Keratinocyte (primary cell): ENCODE data around the gene NCBP2. TPM values are rescaled to one million over a fixed set of nuclear protein-coding genes. Genes with fewer than 3 reads are reported as not detected.

Experiments
- DNase-seq: peaks from one replicate; pipeline ENCODE4 v3.0.0-alpha.2; 2011; ENCODE audit warnings: low read depth, missing footprints, low spot score
- FAIRE-seq: peaks from 2 replicates; lab custom pipeline; 2011; peaks lifted over from hg19 to GRCh38; lab: Jason Lieb, UNC
- H2AFZ ChIP-seq: 2 replicates; pipeline ENCODE4 v1.6.0; 2012; ENCODE audit warnings: low read length, control low read depth, inconsistent platforms; ENCODE audit not compliant: control insufficient read depth
- H3K27ac ChIP-seq: 2 replicates; pipeline ENCODE4 v1.5.1; 2011; ENCODE audit warnings: low read length; ENCODE audit not compliant: control insufficient read depth, insufficient read depth
- H3K27me3 ChIP-seq: 3 replicates; pipeline ENCODE4 v1.6.0; 2011; ENCODE audit warnings: low read length; ENCODE audit not compliant: control insufficient read depth, insufficient read depth; ENCODE audit errors: extremely low read depth
- H3K36me3 ChIP-seq, 2 experiments: 2 replicates in 1 of 2; 3 replicates in 1 of 2; pipeline ENCODE4 v1.5.1; 2011; ENCODE audit warnings: low read length in 2 of 2, mild to moderate bottlenecking in 1 of 2; ENCODE audit not compliant: control insufficient read depth in 2 of 2, insufficient read depth in 2 of 2; ENCODE audit errors: extremely low read depth in 1 of 2
- H3K4me1 ChIP-seq: 3 replicates; pipeline ENCODE4 v1.5.1; 2011; ENCODE audit warnings: low read length; ENCODE audit not compliant: control insufficient read depth, insufficient read depth; ENCODE audit errors: extremely low read depth
- H3K4me2 ChIP-seq: 3 replicates; pipeline ENCODE4 v1.6.0; 2011; ENCODE audit warnings: low read depth, low read length; ENCODE audit not compliant: control insufficient read depth, insufficient read depth; ENCODE audit errors: extremely low read depth
- H3K4me3 ChIP-seq, 3 experiments: fragments of 200-600 bp in 1 of 3; sonication (generic) in 1 of 3; 2 replicates in 2 of 3; 3 replicates in 1 of 3; pipeline ENCODE4 v1.5.1; 2011 to 2016; ENCODE audit warnings: low read length in 3 of 3, mild to moderate bottlenecking in 3 of 3, control low read depth in 2 of 3, inconsistent platforms in 1 of 3, low read depth in 1 of 3, mixed read lengths in 1 of 3, mixed run types in 1 of 3, moderate library complexity in 1 of 3; ENCODE audit not compliant: control insufficient read depth in 2 of 3, insufficient read depth in 2 of 3; ENCODE audit errors: extremely low read depth in 1 of 3
- H3K79me2 ChIP-seq: 2 replicates; pipeline ENCODE4 v1.6.0; 2012; ENCODE audit warnings: low read length; ENCODE audit not compliant: control insufficient read depth, insufficient read depth
- H3K9ac ChIP-seq: 3 replicates; pipeline ENCODE4 v1.6.0; 2011; ENCODE audit warnings: low read length; ENCODE audit not compliant: control insufficient read depth, insufficient read depth; ENCODE audit errors: extremely low read depth
- H3K9me1 ChIP-seq: 3 replicates; pipeline ENCODE4 v1.6.0; 2011; ENCODE audit warnings: low read length; ENCODE audit not compliant: control insufficient read depth, insufficient read depth; ENCODE audit errors: extremely low read depth
- H3K9me3 ChIP-seq: 2 replicates; pipeline ENCODE4 v1.5.1; 2012; ENCODE audit warnings: low read depth, low read length; ENCODE audit not compliant: control insufficient read depth
- H4K20me1 ChIP-seq: 3 replicates; pipeline ENCODE4 v1.6.0; 2011; ENCODE audit warnings: low read length; ENCODE audit not compliant: control insufficient read depth, insufficient read depth; ENCODE audit errors: extremely low read depth
- EZH2 ChIP-seq: IDR thresholded peaks from one replicate; pipeline ENCODE4 v1.6.1; 2012; ENCODE audit warnings: inconsistent platforms, mild to moderate bottlenecking, low read length, moderate library complexity
- dilution Hi-C: fragments of 300-500 bp; cut with MboI; formaldehyde crosslinking; loops from one replicate; pipeline ENCODE4 v1.7.0; 2020; ENCODE audit warnings: low sequenced_read_pairs; ENCODE audit not compliant: extremely low pct_ligation_motif_present
- polyA plus RNA-seq, 5 experiments: library from polyadenylated mRNA; depleted of rRNA in 3 of 5; stranded (reverse) in 3 of 5; stranded (forward) in 1 of 5; unstranded in 1 of 5; fragments of >200 nt; gene quantifications; 1 replicate in 1 of 5; 2 replicates in 3 of 5; 3 replicates in 1 of 5; pipeline versions ENCODE4 v1.2.1 to v1.2.3, GENCODE V29; 2011 to 2012; ENCODE audit warnings: missing spikeins in 2 of 5, low read depth in 1 of 5, low replicate concordance in 1 of 5
- TF ChIP-seq, protein P1 (sequence below), 3 experiments: IDR thresholded peaks in 1 of 3; conservative IDR thresholded peaks in 1 of 3; optimal IDR thresholded peaks in 1 of 3; 2 replicates in 2 of 3; 3 replicates in 1 of 3; pipeline versions ENCODE3 to v1.5.1; 2011; ENCODE audit warnings: low read length in 3 of 3, mild to moderate bottlenecking in 3 of 3, moderate library complexity in 2 of 3, control low read depth in 1 of 3, inconsistent platforms in 1 of 3; ENCODE audit not compliant: insufficient read depth in 2 of 3; ENCODE audit errors: extremely low read depth in 1 of 3

The NCBP2 gene
- polyA plus RNA-seq, 1 donor (not counting 4 experiments of a cell fraction or from before 2014, with no cell fraction given) = 71.4 TPM

DNA sequence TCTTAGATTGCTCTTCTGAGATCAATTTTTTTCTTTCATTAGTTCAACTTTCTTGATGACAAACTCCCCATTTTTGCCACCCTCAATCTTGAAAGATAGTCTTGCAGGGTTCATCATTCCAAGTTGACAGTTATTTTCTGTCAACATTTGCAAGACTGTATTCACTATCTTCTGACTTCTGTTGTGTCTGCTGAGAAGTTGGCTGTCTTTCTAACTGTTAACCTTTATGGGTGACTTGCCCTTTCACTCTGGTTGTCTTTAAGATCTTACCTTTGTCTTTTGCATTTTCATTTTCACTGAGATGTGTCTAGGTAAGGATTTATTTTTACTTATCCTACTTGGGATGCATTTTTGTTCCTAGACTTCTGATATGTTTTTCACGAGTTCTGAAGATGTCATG, 40.9 kb upstream of the NCBP2 start:
- dilution Hi-C loops = no loop called here
- Histone ChIP-seq H2AFZ (no peak overlapping the region), H4K20me1 (no peaks in the 10 kb centered on the region), H3K79me2 (no peaks in the 10 kb centered on the region), H3K4me2 (no peak overlapping the region), H3K27me3 (peaks cover 5% of the 10 kb centered on the region), H3K4me1 (peaks cover 4% of the 10 kb centered on the region), H3K9ac (no peak overlapping the region), H3K9me1 (no peaks in the 10 kb centered on the region), H3K36me3 (no peaks in the 10 kb centered on the region), H3K27ac (no peak overlapping the region), H3K9me3 (no peaks in the 10 kb centered on the region), H3K4me3 (no peak overlapping the region)
- TF ChIP-seq, protein P1, sequence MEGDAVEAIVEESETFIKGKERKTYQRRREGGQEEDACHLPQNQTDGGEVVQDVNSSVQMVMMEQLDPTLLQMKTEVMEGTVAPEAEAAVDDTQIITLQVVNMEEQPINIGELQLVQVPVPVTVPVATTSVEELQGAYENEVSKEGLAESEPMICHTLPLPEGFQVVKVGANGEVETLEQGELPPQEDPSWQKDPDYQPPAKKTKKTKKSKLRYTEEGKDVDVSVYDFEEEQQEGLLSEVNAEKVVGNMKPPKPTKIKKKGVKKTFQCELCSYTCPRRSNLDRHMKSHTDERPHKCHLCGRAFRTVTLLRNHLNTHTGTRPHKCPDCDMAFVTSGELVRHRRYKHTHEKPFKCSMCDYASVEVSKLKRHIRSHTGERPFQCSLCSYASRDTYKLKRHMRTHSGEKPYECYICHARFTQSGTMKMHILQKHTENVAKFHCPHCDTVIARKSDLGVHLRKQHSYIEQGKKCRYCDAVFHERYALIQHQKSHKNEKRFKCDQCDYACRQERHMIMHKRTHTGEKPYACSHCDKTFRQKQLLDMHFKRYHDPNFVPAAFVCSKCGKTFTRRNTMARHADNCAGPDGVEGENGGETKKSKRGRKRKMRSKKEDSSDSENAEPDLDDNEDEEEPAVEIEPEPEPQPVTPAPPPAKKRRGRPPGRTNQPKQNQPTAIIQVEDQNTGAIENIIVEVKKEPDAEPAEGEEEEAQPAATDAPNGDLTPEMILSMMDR (optimal IDR thresholded peaks at IDR 0.05 in 1 of 3, IDR thresholded peaks at IDR 0.05 in 1 of 3, conservative IDR thresholded peaks at IDR 0.05 in 1 of 3; ENCODE audit: extremely low read depth in 1 of 3, insufficient read depth in 2 of 3, low read length in 3 of 3) = no peak
- TF ChIP-seq EZH2 = no peak
- no peak for FAIRE-seq
- no peak for DNase-seq

- DNase-seq (no peak), FAIRE-seq (no peak)
- no peak overlapping the region for H3K9ac ChIP-seq
- H2AFZ ChIP-seq = no peak overlapping the region
- H3K9me1 ChIP-seq = no peaks in the 10 kb centered on the region
- no peaks in the 10 kb centered on the region for H3K9me3 ChIP-seq
- peaks cover 4% of the 10 kb centered on the region for H3K4me1 ChIP-seq
- TF ChIP-seq, protein P1 (optimal IDR thresholded peaks at IDR 0.05 in 1 of 3, IDR thresholded peaks at IDR 0.05 in 1 of 3, conservative IDR thresholded peaks at IDR 0.05 in 1 of 3; ENCODE audit: extremely low read depth in 1 of 3, insufficient read depth in 2 of 3, low read length in 3 of 3) = no peak
- no peak for TF ChIP-seq EZH2
- dilution Hi-C loops = no loop called here
- H3K4me2 ChIP-seq = no peak overlapping the region
- H3K4me3 ChIP-seq = no peak overlapping the region
- no peaks in the 10 kb centered on the region for H4K20me1 ChIP-seq
- no peaks in the 10 kb centered on the region for H3K36me3 ChIP-seq
- no peaks in the 10 kb centered on the region for H3K79me2 ChIP-seq
- no peak overlapping the region for H3K27ac ChIP-seq
- H3K27me3 ChIP-seq = peaks cover 5% of the 10 kb centered on the region
These were observed 39.3 kb upstream of the NCBP2 start for GRCh38 chr3:196981657-196982056.
